HG03280 (cell line): ENCODE data around the gene ADISSP.

Source experiments
- ATAC-seq: cut with Tn5 transposase; IDR thresholded peaks from one replicate; pipeline ENCODE4 v1.9.1; 2021; ENCODE audit warnings: mild to moderate bottlenecking, moderate library complexity; ENCODE audit not compliant: unreplicated experiment

ADISSP gene

GRCh38 chr20:3781153-3781910, 13.8 kb upstream of the ADISSP start, which contains the start of gene SPEF1:
TSS of gene SPEF1 (minus strand) at chr20:3781448. CDS start at chr20:3781287, 161 bp downstream.
- peak; percentile 60 for ATAC-seq

GRCh38 chr20:3778976-3779375, 11.4 kb upstream of the ADISSP start:
- no peak for ATAC-seq

- ATAC-seq: no peak
Measured at GRCh38 chr20:3777716-3778629, 10.4 kb upstream of the ADISSP start.

- ATAC-seq: no peak
Measured at GRCh38 chr20:3777381-3777715, 9.8 kb upstream of the ADISSP start.

GRCh38 chr20:3775457-3776108, 8.0 kb upstream of the ADISSP start:
- ATAC-seq: no peak

- no peak for ATAC-seq
Measured at GRCh38 chr20:3771552-3772058, 4.1 kb upstream of the ADISSP start.

- ATAC-seq: peak; percentile 31
Measured at GRCh38 chr20:3768342-3769130, 983 bp upstream of the ADISSP start.

- no peak for ATAC-seq
Measured at GRCh38 chr20:3767110-3767426, 485 bp downstream of the ADISSP start.

GRCh38 chr20:3766422-3767109, 987 bp downstream of the ADISSP start:
- no peak for ATAC-seq

GRCh38 chr20:3765171-3765882, 2.2 kb downstream of the ADISSP start:
- ATAC-seq: no peak

GRCh38 chr20:3764659-3765058, 2.9 kb downstream of the ADISSP start:
- no peak for ATAC-seq

- no peak for ATAC-seq
Measured at GRCh38 chr20:3763671-3764601, 3.6 kb downstream of the ADISSP start.

- ATAC-seq: no peak
Measured at GRCh38 chr20:3760655-3761348, 6.8 kb downstream of the ADISSP start.

- ATAC-seq: no peak
Measured at GRCh38 chr20:3759884-3760283, 7.7 kb downstream of the ADISSP start.

GRCh38 chr20:3759316-3759823, 8.2 kb downstream of the ADISSP start:
- ATAC-seq: no peak

GRCh38 chr20:3758566-3758965, 9.0 kb downstream of the ADISSP start:
- no peak for ATAC-seq

GRCh38 chr20:3757268-3757667, 10.3 kb downstream of the ADISSP start:
- no peak for ATAC-seq
